ENCODE results near the gene ZNF474. TPM values are rescaled to one million over a fixed set of nuclear protein-coding genes. Genes with fewer than 3 reads are reported as not detected.

Gene ZNF474
- total RNA-seq, 1 experiment from 2014 or later, result not detected

- no peak for TF ChIP-seq ZNF512 (CRISPR knock-in tag; IDR thresholded peaks at IDR 0.05; ENCODE audit: borderline replicate concordance)
- no peak for TF ChIP-seq ATF1 (CRISPR knock-in tag; IDR thresholded peaks at IDR 0.05)
Measured at GRCh38 chr5:122200865-122201264, 71.5 kb downstream of the ZNF474 start (continued).

GRCh38 chr5:122201365-122201764 is 72.0 kb downstream of the ZNF474 start:
- POLR2A ChIA-PET, result no interaction called here

GRCh38 chr5:122202952-122203351 is 73.6 kb downstream of the ZNF474 start:
- H3K4me3 Mint-ChIP-seq, result no peak overlapping the region
- peaks cover 17% of the 10 kb centered on the region for H3K27me3 Mint-ChIP-seq (ENCODE audit: low read depth)
- no peak for DNase-seq (ENCODE audit: low spot score)
- no peak for ATAC-seq
- CTCF ChIA-PET, result no interaction called here
- no peaks in the 10 kb centered on the region for H3K36me3 Mint-ChIP-seq
- no peak overlapping the region for H3K27ac Mint-ChIP-seq
- POLR2A ChIA-PET, result no interaction called here
- H3K9me3 Mint-ChIP-seq, result no peaks in the 10 kb centered on the region
- no peaks in the 10 kb centered on the region; the same call in 1 of the 2 replicates for H3K4me1 Mint-ChIP-seq
- TF ChIP-seq OVOL2 (CRISPR knock-in tag; IDR thresholded peaks at IDR 0.05; ENCODE audit: borderline replicate concordance) (no peak), ARID4B (CRISPR knock-in tag; IDR thresholded peaks at IDR 0.05; ENCODE audit: borderline replicate concordance) (no peak), SP1 (CRISPR knock-in tag; conservative IDR thresholded peaks at IDR 0.05) (no peak), NR3C1 (CRISPR knock-in tag; conservative IDR thresholded peaks at IDR 0.05; ENCODE audit: low read depth) (no peak), AFF4 (CRISPR knock-in tag; IDR thresholded peaks at IDR 0.05; ENCODE audit: borderline replicate concordance) (no peak), ETV6 (CRISPR knock-in tag; IDR thresholded peaks at IDR 0.05) (no peak), TP53 (CRISPR knock-in tag; IDR thresholded peaks at IDR 0.05) (no peak), KAT7 (CRISPR knock-in tag; IDR thresholded peaks at IDR 0.05; ENCODE audit: borderline replicate concordance) (no peak), JAZF1 (CRISPR knock-in tag; IDR thresholded peaks at IDR 0.05) (no peak), ZNF423 (CRISPR knock-in tag; IDR thresholded peaks at IDR 0.05) (no peak), ZNF263 (CRISPR knock-in tag; IDR thresholded peaks at IDR 0.05; ENCODE audit: low read depth) (no peak), ZNF416 (CRISPR knock-in tag; IDR thresholded peaks at IDR 0.05) (no peak)

More at GRCh38 chr5:122201365-122201764, 72.0 kb downstream of the ZNF474 start:
- Mint-ChIP-seq H3K4me3 (no peak overlapping the region), H3K27ac (no peak overlapping the region), H3K36me3 (no peaks in the 10 kb centered on the region), H3K4me1 (no peaks in the 10 kb centered on the region; the same call in 1 of the 2 replicates), H3K27me3 (ENCODE audit: low read depth) (peaks cover 13% of the 10 kb centered on the region), H3K9me3 (no peaks in the 10 kb centered on the region)
- DNase-seq (ENCODE audit: low spot score) (no peak), ATAC-seq (no peak)
- CTCF ChIA-PET, result no interaction called here
- TF ChIP-seq FOXP4 (CRISPR knock-in tag; IDR thresholded peaks at IDR 0.05) (no peak), ZNF232 (CRISPR knock-in tag; IDR thresholded peaks at IDR 0.05) (no peak), HMGA2 (CRISPR knock-in tag; IDR thresholded peaks at IDR 0.05) (no peak), MXD4 (CRISPR knock-in tag; IDR thresholded peaks at IDR 0.05; ENCODE audit: borderline replicate concordance) (no peak), CREM (CRISPR knock-in tag; IDR thresholded peaks at IDR 0.05) (no peak), NR1H2 (CRISPR knock-in tag; IDR thresholded peaks at IDR 0.05) (no peak), NR2C2 (CRISPR knock-in tag; IDR thresholded peaks at IDR 0.05) (no peak), JUN (CRISPR knock-in tag; IDR thresholded peaks at IDR 0.05) (no peak), USF1 (CRISPR knock-in tag; IDR thresholded peaks at IDR 0.05) (no peak), ZNF423 (CRISPR knock-in tag; IDR thresholded peaks at IDR 0.05) (no peak), FOXJ3 (CRISPR knock-in tag; IDR thresholded peaks at IDR 0.05; ENCODE audit: borderline replicate concordance) (no peak), IRF2 (CRISPR knock-in tag; IDR thresholded peaks at IDR 0.05; ENCODE audit: borderline replicate concordance, low read depth) (no peak), SMAD3 (CRISPR knock-in tag; IDR thresholded peaks at IDR 0.05; ENCODE audit: borderline replicate concordance) (no peak)

All from WTC11 (cell line).